Measurements from ENCODE around the gene TUBAL3.

The TUBAL3 gene

GRCh38 chr10:5404208-5405041, at the start of gene TUBAL3:
TSS of gene TUBAL3 (minus strand) at chr10:5404828. CDS start at chr10:5404792, 36 bp downstream.
- DNase-seq: no peak

DNA sequence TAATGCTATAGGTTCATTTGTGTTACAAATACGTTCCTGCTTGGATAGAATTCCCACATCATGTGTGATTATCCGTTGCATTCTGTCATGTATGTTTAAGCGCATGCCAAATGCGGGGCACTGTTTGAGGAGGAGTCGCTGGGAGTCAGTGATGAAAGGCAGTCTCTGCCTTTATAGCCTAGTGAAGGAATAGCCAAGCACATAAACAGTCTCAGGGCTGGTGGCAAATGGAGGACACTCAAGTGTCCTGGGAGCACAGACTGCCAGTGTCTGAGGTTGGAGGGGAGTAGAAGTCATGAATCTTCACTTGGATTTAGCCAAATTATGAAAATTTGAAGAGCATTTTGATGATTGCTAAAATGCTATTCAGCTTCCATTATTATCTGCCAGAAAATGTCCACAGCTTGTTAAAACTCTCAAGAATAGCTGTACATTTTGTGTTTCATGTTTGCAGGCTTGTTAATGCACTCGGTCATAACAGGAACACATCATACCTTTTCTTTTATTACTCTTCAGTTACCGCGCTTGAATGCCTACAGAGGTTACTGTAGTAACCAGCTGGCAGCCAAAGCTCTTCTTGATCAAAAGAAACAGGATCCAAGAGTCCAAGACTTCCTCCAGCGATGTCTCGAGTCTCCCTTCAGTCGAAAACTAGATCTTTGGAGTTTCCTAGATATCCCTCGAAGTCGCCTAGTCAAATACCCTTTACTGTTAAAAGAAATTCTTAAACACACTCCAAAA, 49.3 kb upstream of the TUBAL3 start:
- peak; percentile 14 to 35 for DNase-seq

DNA sequence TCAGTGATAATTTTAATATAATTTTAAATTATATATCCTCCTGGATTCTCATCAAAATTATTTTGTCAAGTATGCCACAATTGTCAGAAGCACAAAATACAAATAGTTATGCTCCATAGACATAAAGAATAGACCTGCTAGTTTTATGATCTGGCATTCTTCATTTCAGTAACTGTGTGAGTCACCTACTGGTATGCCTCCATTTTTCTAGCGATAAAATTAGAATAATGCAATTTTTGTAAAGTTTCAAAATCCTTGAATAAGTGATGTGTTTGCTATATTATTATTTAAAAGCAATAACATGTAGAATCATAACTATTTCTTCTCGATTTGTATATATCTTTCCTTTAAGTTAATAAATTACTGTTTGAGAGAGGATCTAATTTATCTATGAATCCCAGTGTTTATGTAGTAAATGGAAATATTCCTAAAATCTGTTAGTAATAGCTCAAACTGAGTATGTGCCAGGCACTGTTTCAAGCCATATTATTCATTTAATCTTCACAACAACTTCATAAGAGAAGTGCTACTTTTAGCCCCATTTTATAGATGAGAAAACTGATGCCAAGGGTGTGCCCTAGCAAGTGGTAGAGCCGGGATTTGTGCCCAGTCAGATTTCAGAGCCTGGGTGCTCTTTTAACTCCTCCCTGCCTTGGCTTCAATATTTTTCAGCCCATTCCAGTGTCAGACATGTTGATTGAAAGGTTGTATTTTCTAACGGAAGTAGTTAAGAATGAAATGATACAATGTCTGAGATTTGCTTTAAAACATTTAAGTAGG, 46.2 kb upstream of the TUBAL3 start:
- DNase-seq: no peak

GRCh38 chr10:5449823-5450222, 45.2 kb upstream of the TUBAL3 start:
- DNase-seq: no peak

DNA sequence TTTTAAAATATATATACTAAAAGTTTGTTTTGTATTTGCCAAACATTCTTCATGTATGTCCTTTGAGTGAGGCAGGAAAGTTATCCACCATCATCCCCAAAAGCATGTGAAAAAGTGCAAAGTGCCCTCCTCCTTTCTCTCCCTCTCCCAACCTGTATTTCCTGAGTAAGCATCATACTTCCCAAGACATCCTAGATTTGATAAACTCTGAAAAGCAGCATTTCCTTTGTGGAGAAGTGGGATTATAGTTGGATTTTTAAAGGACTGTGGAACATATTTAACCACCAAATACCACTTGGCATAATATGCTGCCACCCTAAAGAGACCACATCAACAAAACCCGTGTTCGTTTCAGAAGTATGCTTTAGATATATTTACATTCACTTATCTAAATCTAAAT, 44.6 kb upstream of the TUBAL3 start:
- no peak for DNase-seq

- no peak for DNase-seq
Observed at GRCh38 chr10:5448333-5449001, 43.8 kb upstream of the TUBAL3 start.

DNA sequence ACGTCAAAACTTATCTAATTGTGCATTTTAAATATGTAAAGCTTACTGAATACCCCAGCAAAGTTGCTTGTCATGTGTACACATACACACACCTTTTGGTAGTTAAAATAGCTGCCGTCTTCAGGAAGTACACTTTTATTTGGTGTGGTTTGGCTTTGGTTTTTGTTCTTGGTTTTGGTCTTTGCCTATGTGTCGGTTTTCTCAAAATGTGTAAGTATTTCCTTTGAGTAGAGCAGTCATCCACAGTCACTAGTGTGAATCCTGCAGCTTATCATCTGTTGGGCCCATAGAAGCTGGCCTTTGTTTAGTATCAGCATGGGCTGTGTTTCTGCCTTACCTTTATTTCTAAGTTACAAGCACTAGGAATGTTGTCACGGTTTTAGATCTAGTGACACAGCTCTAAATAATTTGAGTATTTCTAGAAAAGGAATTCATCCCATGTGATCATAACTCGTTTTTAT, 43.0 kb upstream of the TUBAL3 start:
- DNase-seq: no peak

DNA sequence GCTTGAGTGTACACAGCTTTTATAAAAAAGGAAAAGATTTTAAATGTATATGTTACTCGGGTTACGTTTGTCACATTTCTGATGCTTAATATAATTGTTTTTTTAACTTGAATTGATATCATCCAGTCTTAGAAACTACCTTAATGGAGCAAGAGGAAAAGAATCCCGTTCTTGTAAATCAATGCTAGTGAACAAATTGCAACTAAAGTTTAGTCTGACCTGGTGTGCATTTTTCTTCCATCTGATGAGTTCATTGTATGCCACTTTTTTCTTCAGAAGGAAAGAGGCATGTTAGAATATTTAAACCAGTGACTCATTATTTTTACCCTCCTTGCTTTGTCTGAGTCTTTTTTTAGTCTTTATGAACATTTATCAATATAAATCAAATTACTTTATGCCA, 42.4 kb upstream of the TUBAL3 start:
- no peak for DNase-seq

GRCh38 chr10:5446390-5446926, 41.8 kb upstream of the TUBAL3 start:
- DNase-seq: peak; percentile 85 to 87

- no peak for DNase-seq
Observed at GRCh38 chr10:5445006-5445405, 40.4 kb upstream of the TUBAL3 start.

DNA sequence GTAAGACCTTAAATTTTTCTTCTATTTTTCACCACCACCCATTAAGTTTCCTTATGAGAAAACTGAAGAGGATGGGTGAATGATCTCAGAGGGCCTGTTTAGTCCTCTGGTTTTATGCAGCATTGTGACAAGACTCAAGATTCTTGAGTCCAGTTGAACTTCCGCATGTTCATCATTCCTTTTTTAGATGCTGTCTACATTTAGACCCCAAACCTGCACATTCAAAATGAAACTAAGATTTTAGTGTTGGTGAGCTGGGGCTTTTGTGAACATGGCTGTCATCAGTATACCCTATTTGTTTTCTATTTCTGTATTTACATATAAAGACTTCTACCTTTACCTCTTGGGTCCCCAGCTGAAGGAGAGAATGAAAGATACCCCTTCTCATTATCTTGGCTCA, 38.8 kb upstream of the TUBAL3 start:
- DNase-seq: no peak

DNA sequence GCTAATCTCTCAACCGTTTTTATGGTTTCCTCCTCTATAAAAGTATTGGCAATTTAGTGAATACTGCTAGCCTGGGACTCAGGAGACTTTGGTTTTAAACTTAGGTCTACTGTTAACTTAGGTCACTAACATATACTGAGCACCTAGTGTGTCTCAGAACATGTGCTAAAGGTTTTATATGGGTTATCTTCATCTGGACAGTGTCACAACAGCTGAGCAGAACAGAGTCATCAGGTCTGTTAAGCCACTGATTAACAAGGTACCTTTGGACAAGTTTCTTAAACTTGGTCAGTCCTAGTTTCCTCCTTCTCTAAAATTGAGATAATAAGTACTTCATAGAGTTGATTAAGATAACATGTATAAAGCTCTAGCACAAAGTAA, 38.4 kb upstream of the TUBAL3 start:
- no peak for DNase-seq

GRCh38 chr10:5442065-5442989, 37.7 kb upstream of the TUBAL3 start:
- DNase-seq: peak in 1 of 2 experiments; percentile 2

GRCh38 chr10:5441106-5441505, 36.5 kb upstream of the TUBAL3 start:
- DNase-seq: no peak

GRCh38 chr10:5440206-5440605, 35.6 kb upstream of the TUBAL3 start:
- DNase-seq: no peak

- no peak for DNase-seq
Observed at GRCh38 chr10:5435328-5435727, 30.7 kb upstream of the TUBAL3 start.

DNA sequence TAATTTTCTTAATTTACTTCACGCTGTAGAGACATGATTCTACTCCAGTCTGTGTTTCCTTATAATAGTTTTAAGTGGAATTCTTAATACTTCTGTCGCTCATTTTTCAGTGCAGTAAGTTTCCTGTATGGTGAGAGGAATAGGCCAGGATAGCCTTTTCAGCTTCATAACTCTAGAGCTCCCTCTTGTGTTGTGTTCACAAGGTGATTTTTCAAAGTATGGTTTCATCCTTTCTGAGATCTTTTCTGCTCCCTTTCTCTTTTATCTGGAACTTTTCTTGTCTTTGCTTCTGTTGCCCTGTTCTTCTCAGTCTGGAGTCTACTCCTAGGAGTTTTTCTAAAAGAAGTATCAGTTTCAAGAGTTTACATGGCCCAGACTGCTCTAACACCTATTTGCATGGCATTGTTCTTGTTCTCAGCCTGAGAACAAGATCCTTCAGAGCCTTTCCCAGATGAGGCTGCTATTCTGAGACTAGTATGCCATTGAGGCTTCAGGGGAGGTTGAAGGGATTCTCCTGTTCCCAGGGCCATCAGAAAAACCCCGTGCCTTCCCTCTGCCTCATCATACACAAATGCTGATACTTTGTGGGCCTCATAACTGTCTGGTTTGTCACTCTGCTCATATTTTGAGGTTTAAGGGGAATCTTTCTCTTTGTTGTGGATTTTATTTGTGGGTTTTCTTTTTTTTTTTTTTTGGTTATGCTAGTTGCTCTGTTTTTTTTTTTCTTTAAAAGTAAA, 29.6 kb upstream of the TUBAL3 start:
- DNase-seq: no peak

DNA sequence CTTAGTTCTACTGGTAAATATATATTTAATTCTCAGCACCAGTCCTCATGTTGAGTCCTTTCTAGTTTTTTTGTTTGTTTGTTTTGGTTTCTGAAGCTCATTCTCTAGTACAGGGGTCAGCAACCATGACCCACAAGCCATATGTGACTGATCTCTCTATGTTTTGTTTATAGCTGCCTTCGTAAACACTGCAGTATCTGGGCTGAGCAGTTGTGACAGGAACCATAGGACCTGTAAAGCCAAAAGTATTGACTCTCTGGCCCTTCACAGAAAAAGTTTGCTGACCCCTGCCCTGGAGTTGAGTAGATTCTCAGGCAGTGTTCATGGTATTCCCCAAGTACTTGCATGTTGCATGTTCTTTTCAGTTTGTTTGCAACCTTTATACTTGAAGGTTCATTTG, 28.6 kb upstream of the TUBAL3 start:
- no peak for DNase-seq

DNA sequence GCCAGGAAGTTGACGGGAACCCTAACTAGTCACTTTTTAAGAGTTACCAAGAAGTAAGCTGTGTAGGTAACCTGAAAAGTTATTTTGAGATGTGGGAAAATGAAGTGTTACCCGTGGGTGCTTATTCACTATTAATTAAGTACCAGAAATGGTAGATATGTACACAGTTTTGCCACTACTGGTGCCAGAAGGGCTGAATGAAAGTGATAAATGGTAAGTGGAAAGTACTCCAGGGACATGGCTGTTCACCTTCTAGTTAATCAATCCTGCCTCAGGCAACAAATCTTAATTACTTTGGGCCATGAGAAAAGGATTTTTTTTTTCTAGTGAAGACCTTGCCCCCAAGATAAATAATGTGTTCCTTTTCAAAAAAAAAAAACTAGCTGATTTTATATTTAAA, 23.5 kb upstream of the TUBAL3 start:
- no peak for DNase-seq

DNA sequence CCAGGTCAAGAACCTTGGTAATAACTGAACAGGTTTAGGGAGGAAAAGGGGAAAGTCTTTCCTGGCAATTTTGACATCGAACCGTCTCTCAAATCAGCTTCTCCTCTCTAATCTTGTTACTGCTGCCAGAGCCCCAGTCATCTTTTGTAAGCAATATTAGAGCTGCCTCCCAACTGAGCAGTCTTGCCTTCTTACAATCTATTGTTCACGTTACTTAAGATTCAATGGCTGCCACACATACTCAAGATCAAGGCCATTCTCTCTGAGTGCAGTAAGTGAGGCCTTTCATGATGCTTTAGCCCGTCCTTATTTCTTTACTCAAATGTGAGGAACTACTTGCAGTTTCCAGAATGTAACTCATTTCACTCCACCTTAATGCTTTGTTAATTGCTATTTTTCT, 20.1 kb upstream of the TUBAL3 start:
- DNase-seq: no peak

DNA sequence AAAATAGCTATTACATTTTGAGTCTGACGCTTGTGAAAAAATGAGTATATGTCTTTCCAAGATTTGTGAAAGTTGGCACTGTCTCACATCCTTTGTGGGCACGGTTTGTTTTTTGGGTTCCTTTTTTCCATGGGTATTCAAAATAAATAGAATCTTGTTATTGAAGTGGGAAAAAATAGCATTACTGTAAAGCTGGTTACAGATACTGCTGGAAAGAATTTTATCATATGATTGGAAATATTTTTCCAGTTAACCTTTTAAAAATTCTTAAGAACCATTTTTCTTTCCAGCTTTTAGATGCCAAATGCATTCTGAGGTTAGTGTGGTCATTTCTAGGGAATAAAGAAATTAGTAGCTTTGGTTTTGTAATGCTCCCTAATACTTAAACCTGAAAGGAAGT, 19.1 kb upstream of the TUBAL3 start:
- DNase-seq: no peak
